GM19238 (cell line): Measurements from ENCODE around the gene AGRP.
A peak's percentile ranks its signal among the peaks of the same experiment; 100 is the strongest.

Source experiments
- DNase-seq: peaks from one replicate; pipeline ENCODE4 v3.0.0; 2011; ENCODE audit warnings: low spot score; ENCODE audit not compliant: insufficient read length

Gene AGRP

GRCh38 chr16:67463691-67464090 is 19.7 kb downstream of the AGRP start:
- no peak for DNase-seq

- DNase-seq: no peak
These were observed 20.3 kb downstream of the AGRP start for GRCh38 chr16:67463059-67463458.

GRCh38 chr16:67462279-67462655 is 21.1 kb downstream of the AGRP start:
- no peak for DNase-seq

- DNase-seq: no peak
These were observed 21.6 kb downstream of the AGRP start for GRCh38 chr16:67461600-67462278.

GRCh38 chr16:67460961-67461360 is 22.4 kb downstream of the AGRP start:
- no peak for DNase-seq

- no peak for DNase-seq
These were observed 23.2 kb downstream of the AGRP start for GRCh38 chr16:67460168-67460567.

GRCh38 chr16:67459861-67460150 is 23.5 kb downstream of the AGRP start:
- no peak for DNase-seq

- no peak for DNase-seq
These were observed 24.1 kb downstream of the AGRP start for GRCh38 chr16:67459066-67459860.

GRCh38 chr16:67458121-67458641 is 25.2 kb downstream of the AGRP start:
- no peak for DNase-seq

GRCh38 chr16:67457611-67458010 is 25.7 kb downstream of the AGRP start:
- DNase-seq: no peak

GRCh38 chr16:67456391-67457081 is 26.8 kb downstream of the AGRP start:
- DNase-seq: no peak

- DNase-seq: no peak
These were observed 28.5 kb downstream of the AGRP start for GRCh38 chr16:67454852-67455251.

- no peak for DNase-seq
These were observed 29.2 kb downstream of the AGRP start for GRCh38 chr16:67454104-67454503.

GRCh38 chr16:67451704-67452435 is 31.5 kb downstream of the AGRP start:
- DNase-seq: no peak

- no peak for DNase-seq
These were observed 32.2 kb downstream of the AGRP start for GRCh38 chr16:67451061-67451703.

- no peak for DNase-seq
These were observed 33.6 kb downstream of the AGRP start for GRCh38 chr16:67449739-67450138.

- no peak for DNase-seq
These were observed 34.0 kb downstream of the AGRP start for GRCh38 chr16:67449336-67449735.

- no peak for DNase-seq
These were observed 34.8 kb downstream of the AGRP start for GRCh38 chr16:67448580-67448979.

GRCh38 chr16:67447508-67448076 is 35.8 kb downstream of the AGRP start:
- DNase-seq: peak; percentile 78

GRCh38 chr16:67446968-67447507 is 36.3 kb downstream of the AGRP start:
- DNase-seq: no peak
